Fibroblast of lung (primary cell): ENCODE data around the gene PUDP. TPM values are rescaled to one million over a fixed set of nuclear protein-coding genes. Genes with fewer than 3 reads are reported as not detected.

Experiments used
- DNase-seq, 2 donors: peaks; one replicate each; pipeline versions ENCODE4 v3.0.0 to v3.0.0-alpha.2; 2010; ENCODE audit warnings: low read depth in 2 of 2
- H2AFZ ChIP-seq: 2 replicates; pipeline ENCODE4 v1.5.1; 2012; ENCODE audit warnings: low read length, control low read depth, inconsistent platforms
- H3K27ac ChIP-seq: 2 replicates; pipeline ENCODE4 v1.5.1; 2011; ENCODE audit warnings: low read length, control low read depth; ENCODE audit not compliant: insufficient read depth
- H3K27me3 ChIP-seq: 2 replicates; pipeline ENCODE4 v1.5.1; 2011; ENCODE audit warnings: mild to moderate bottlenecking, low read length; ENCODE audit not compliant: control insufficient read depth, insufficient read depth
- H3K36me3 ChIP-seq: 2 replicates; pipeline ENCODE4 v1.5.1; 2011; ENCODE audit warnings: low read length; ENCODE audit not compliant: control insufficient read depth, insufficient read depth
- H3K4me1 ChIP-seq: 2 replicates; pipeline ENCODE4 v1.5.1; 2011; ENCODE audit warnings: low read length; ENCODE audit not compliant: control insufficient read depth, insufficient read depth; ENCODE audit errors: extremely low read depth
- H3K4me2 ChIP-seq: 2 replicates; pipeline ENCODE4 v1.5.1; 2011; ENCODE audit warnings: low read length, control low read depth; ENCODE audit not compliant: insufficient read depth; ENCODE audit errors: extremely low read depth
- H3K4me3 ChIP-seq, 4 experiments: fragments of 200-600 bp in 1 of 4; sonication (generic) in 1 of 4; replicated peaks in 1 of 4; 2 replicates each; pipeline ENCODE4 v1.5.1; 2011 to 2016; ENCODE audit warnings: low read length in 4 of 4, low read depth in 3 of 4, mild to moderate bottlenecking in 3 of 4, control low read depth in 2 of 4, inconsistent platforms in 1 of 4, mixed read lengths in 1 of 4; ENCODE audit not compliant: insufficient read depth in 1 of 4; ENCODE audit errors: control extremely low read depth in 1 of 4
- H3K79me2 ChIP-seq: 2 replicates; pipeline ENCODE4 v1.5.1; 2012; ENCODE audit warnings: mild to moderate bottlenecking, low read length, inconsistent platforms; ENCODE audit not compliant: control insufficient read depth, insufficient read depth
- H3K9ac ChIP-seq: 2 replicates; pipeline ENCODE4 v1.5.1; 2011; ENCODE audit warnings: mild to moderate bottlenecking, low read length, control low read depth; ENCODE audit not compliant: insufficient read depth
- H3K9me3 ChIP-seq: 2 replicates; pipeline ENCODE4 v1.5.1; 2012; ENCODE audit warnings: low read depth, low read length; ENCODE audit not compliant: control insufficient read depth, insufficient read depth
- H4K20me1 ChIP-seq: 2 replicates; pipeline ENCODE4 v1.5.1; 2011; ENCODE audit warnings: low read length; ENCODE audit not compliant: control insufficient read depth, insufficient read depth; ENCODE audit errors: extremely low read depth
- EZH2 ChIP-seq: IDR thresholded peaks from 2 replicates; pipeline ENCODE4 v1.5.1; 2012; ENCODE audit warnings: low read length, control low read depth, mild to moderate bottlenecking; ENCODE audit errors: missing control alignments
- polyA plus RNA-seq, 2 donors: library from polyadenylated mRNA; depleted of rRNA in 1 of 2; stranded (reverse) in 1 of 2; unstranded in 1 of 2; fragments of >200 nt; gene quantifications; 2 replicates each; pipeline ENCODE4 v1.2.1, GENCODE V29; 2011 to 2012; ENCODE audit warnings: missing spikeins in 1 of 2
- total RNA-seq: library from RNA; depleted of rRNA; stranded (reverse); fragments of >200 nt; gene quantifications from 2 replicates; pipeline ENCODE4 v1.2.1, GENCODE V29; 2014
- TF ChIP-seq, protein P1 (sequence below), 2 donors: IDR thresholded peaks in 1 of 2; conservative IDR thresholded peaks in 1 of 2; 1 replicate in 1 of 2; 2 replicates in 1 of 2; pipeline ENCODE4 v1.5.1; 2011 to 2012; ENCODE audit warnings: low read length in 2 of 2, control low read depth in 1 of 2, inconsistent platforms in 1 of 2, low read depth in 1 of 2, mild to moderate bottlenecking in 1 of 2

PUDP gene
- total and polyA plus RNA-seq, 2 donors (not counting 1 experiment from before 2014, with no cell fraction given): 7.6 to 19.8 TPM

- no peak overlapping the region for H3K9ac ChIP-seq
- H3K36me3 ChIP-seq: no peaks in the 10 kb centered on the region
- no peaks in the 10 kb centered on the region for H3K9me3 ChIP-seq
- H2AFZ ChIP-seq: no peak overlapping the region
- H4K20me1 ChIP-seq: no peaks in the 10 kb centered on the region
- no peak overlapping the region for H3K4me3 ChIP-seq
- no peak for DNase-seq
- H3K4me2 ChIP-seq: no peak overlapping the region
- no peaks in the 10 kb centered on the region for H3K79me2 ChIP-seq
- no peaks in the 10 kb centered on the region for H3K4me1 ChIP-seq
- H3K27me3 ChIP-seq: no peaks in the 10 kb centered on the region
- H3K27ac ChIP-seq: no peak overlapping the region
- TF ChIP-seq, protein P1, sequence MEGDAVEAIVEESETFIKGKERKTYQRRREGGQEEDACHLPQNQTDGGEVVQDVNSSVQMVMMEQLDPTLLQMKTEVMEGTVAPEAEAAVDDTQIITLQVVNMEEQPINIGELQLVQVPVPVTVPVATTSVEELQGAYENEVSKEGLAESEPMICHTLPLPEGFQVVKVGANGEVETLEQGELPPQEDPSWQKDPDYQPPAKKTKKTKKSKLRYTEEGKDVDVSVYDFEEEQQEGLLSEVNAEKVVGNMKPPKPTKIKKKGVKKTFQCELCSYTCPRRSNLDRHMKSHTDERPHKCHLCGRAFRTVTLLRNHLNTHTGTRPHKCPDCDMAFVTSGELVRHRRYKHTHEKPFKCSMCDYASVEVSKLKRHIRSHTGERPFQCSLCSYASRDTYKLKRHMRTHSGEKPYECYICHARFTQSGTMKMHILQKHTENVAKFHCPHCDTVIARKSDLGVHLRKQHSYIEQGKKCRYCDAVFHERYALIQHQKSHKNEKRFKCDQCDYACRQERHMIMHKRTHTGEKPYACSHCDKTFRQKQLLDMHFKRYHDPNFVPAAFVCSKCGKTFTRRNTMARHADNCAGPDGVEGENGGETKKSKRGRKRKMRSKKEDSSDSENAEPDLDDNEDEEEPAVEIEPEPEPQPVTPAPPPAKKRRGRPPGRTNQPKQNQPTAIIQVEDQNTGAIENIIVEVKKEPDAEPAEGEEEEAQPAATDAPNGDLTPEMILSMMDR (conservative IDR thresholded peaks at IDR 0.05 in 1 of 2, IDR thresholded peaks at IDR 0.05 in 1 of 2; ENCODE audit: low read depth in 1 of 2, low read length in 2 of 2): no peak
- TF ChIP-seq EZH2: no peak
Measured at GRCh38 chrX:7090641-7091040, 57.3 kb downstream of the PUDP start.

DNA sequence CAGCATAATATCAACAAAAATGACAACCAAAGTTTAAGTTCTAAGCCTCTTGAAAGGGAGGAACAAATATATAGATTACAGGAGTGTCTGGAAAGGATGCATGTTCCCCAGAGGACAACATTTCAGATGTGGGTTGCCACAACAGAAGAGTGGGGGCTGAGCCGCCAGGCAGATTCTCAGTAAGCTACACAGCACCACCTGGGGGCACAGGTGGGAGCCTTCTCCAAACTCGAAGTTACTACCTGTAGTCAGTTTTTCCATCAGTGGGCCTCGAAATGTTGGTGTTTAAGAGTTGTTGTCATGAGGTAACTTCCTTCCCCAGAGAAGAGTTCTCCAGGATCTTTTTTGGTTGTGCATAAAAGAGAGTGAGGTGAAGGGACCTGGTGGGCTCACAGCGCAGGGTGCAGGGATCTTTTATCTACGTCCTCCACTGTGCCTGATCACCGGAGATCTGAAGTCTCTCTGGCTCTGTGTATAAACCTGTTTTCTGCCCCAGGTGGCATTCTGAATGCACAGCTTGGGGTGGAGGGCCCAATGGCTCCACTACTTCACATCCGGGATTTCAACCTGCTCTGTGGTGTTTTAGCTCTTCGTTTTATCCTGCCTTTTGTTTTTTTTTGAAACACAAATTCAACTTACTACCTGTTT, 58.9 kb downstream of the PUDP start:
- Histone ChIP-seq H3K36me3 (peaks cover 4% of the 10 kb centered on the region), H3K4me2 (no peak overlapping the region), H3K79me2 (no peaks in the 10 kb centered on the region), H3K9me3 (no peaks in the 10 kb centered on the region), H3K4me1 (no peaks in the 10 kb centered on the region), H3K27me3 (no peaks in the 10 kb centered on the region), H3K4me3 (no peak overlapping the region), H3K9ac (no peak overlapping the region), H4K20me1 (no peaks in the 10 kb centered on the region), H3K27ac (no peak overlapping the region), H2AFZ (no peak overlapping the region)
- TF ChIP-seq, protein P1 (conservative IDR thresholded peaks at IDR 0.05 in 1 of 2, IDR thresholded peaks at IDR 0.05 in 1 of 2; ENCODE audit: low read depth in 1 of 2, low read length in 2 of 2): no peak
- TF ChIP-seq EZH2: no peak
- no peak for DNase-seq

- Histone ChIP-seq H3K27me3 (no peaks in the 10 kb centered on the region), H3K9me3 (no peaks in the 10 kb centered on the region), H3K9ac (no peak overlapping the region), H3K4me3 (no peak overlapping the region), H4K20me1 (no peaks in the 10 kb centered on the region), H3K4me2 (no peak overlapping the region), H3K36me3 (peaks cover 4% of the 10 kb centered on the region), H3K27ac (no peak overlapping the region), H3K79me2 (no peaks in the 10 kb centered on the region), H2AFZ (no peak overlapping the region), H3K4me1 (no peaks in the 10 kb centered on the region)
- DNase-seq: peak in 1 of 2 donors; percentile 41
- TF ChIP-seq, protein P1 (conservative IDR thresholded peaks at IDR 0.05 in 1 of 2, IDR thresholded peaks at IDR 0.05 in 1 of 2; ENCODE audit: low read depth in 1 of 2, low read length in 2 of 2): no peak
- TF ChIP-seq EZH2: no peak
Measured at GRCh38 chrX:7086384-7086783, 61.6 kb downstream of the PUDP start.
